ENCODE results near the gene OSBPL6. TPM values are rescaled to one million over a fixed set of nuclear protein-coding genes. Genes with fewer than 3 reads are reported as not detected.
A peak's percentile ranks its signal among the peaks of the same experiment; 100 is the strongest.
"Not testable (repeated sequence)": the region's sequence is repeated elsewhere in the genome, so short reads cannot be mapped to it uniquely, and the experiment has no call there.

The OSBPL6 gene
- total and polyA plus RNA-seq, 10 of the 15 experiments (the other 5 are each of a cell fraction or from before 2014, with no cell fraction given) = 0.01 to 0.08 (median 0.03) TPM; not detected in 5

DNA sequence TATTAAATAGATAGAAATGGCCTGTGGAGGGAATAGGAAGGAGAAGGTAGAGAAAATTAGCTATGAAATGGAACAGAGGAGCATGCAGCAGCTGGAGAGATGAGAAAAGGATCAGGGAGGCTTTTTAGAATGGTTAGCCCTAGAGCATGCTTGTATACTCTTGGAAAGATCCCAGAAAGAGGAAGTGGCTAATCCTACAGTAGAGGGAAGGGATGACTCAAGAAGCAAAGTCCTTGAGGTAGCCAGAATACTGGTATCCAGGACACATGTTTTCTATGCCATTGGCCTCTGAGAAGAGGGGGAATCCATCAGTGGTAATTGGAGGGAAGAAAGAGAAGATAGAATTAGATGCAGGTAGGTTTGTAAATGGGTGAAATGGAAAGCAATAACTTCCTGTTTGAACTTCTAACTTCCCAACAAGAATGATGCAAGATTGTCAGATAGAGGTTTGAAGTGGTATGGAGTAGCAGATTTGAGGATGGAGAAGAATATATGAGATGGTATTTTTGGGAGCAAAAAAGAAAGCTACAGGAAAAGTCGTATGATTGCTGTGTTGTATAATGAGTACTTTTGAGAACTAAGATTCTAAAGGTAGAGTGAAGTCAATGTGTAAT is 17.1 kb upstream of the OSBPL6 start:
- no peaks in the 10 kb centered on the region for H3K27me3 ChIP-seq (replicated peaks in 1 of 2; ENCODE audit: control insufficient read depth in 2 of 2, insufficient read depth in 2 of 2, low read length in 1 of 2)
- ChIA-PET POLR2A (no interaction called here), SMC1A (ENCODE audit: uncharacterized antibody, unreplicated experiment) (no interaction called here), CTCF (interaction anchor here (1.5 kb wide), 1 partner anchor 44 kb away, joined by 4 read pairs; no protein-coding TSS in a partner anchor), RAD21 (ENCODE audit: unreplicated experiment) (no interaction called here)
- TF ChIP-seq SPI1 (IDR thresholded peaks at IDR 0.05; ENCODE audit: borderline replicate concordance, insufficient read depth, low read depth, low read length) = peak; percentile 48; the same call in 1 of the 2 replicates
- TF ChIP-seq RBBP5 (conservative IDR thresholded peaks at IDR 0.05) = no peak
- TF ChIP-seq SREBF1 (IDR thresholded peaks at IDR 0.05; ENCODE audit: low read length) = no peak
- no peak for TF ChIP-seq PML (IDR thresholded peaks at IDR 0.05; ENCODE audit: low read length)
- TF ChIP-seq HDAC6 (IDR thresholded peaks at IDR 0.05; ENCODE audit: unreplicated experiment) = no peak
- H3K9me3 ChIP-seq (replicated peaks; ENCODE audit: control insufficient read depth, insufficient read depth, low read length) = no peaks in the 10 kb centered on the region
- DNase-seq (ENCODE audit: low read depth, low spot score) = no peak
- no peaks in the 10 kb centered on the region for H3K79me2 ChIP-seq (ENCODE audit: control insufficient read depth, insufficient read depth, low read length)
- ATAC-seq = peak; percentile 33; the same call in 2 of the 3 replicates
- H3K4me2 ChIP-seq (ENCODE audit: control insufficient read depth, insufficient read depth) = no peak overlapping the region
- no peak overlapping the region for H3K9ac ChIP-seq (ENCODE audit: control insufficient read depth, insufficient read depth, low read length)
- intact Hi-C loops (cut with micrococcal nuclease; ENCODE audit: unreplicated experiment) = no loop called here
- H3K27ac ChIP-seq (ENCODE audit: control insufficient read depth, insufficient read depth) = no peak overlapping the region
- FAIRE-seq = no peak
- no peak overlapping the region for H3K4me3 ChIP-seq
- H3K36me3 ChIP-seq (ENCODE audit: control insufficient read depth in 2 of 2, insufficient read depth in 2 of 2, low read length in 1 of 2) = no peaks in the 10 kb centered on the region
- H4K20me1 ChIP-seq (ENCODE audit: control insufficient read depth, insufficient read depth) = no peaks in the 10 kb centered on the region
- no peak overlapping the region for H2AFZ ChIP-seq (ENCODE audit: control insufficient read depth, low read depth, low read length)
- in situ Hi-C loops (cut with MboI) = no loop called here
- no peaks in the 10 kb centered on the region for H3K4me1 ChIP-seq (ENCODE audit: control insufficient read depth, insufficient read depth, low read length)
- BruUV-seq (replicated peaks) = no TSS peak
- WGBS (ENCODE audit: insufficient coverage, insufficient replicate concordance, low lambda C conversion rate, missing lambda C conversion rate) = 12% methylated on average over 1 of the region's 1 CpG

DNA sequence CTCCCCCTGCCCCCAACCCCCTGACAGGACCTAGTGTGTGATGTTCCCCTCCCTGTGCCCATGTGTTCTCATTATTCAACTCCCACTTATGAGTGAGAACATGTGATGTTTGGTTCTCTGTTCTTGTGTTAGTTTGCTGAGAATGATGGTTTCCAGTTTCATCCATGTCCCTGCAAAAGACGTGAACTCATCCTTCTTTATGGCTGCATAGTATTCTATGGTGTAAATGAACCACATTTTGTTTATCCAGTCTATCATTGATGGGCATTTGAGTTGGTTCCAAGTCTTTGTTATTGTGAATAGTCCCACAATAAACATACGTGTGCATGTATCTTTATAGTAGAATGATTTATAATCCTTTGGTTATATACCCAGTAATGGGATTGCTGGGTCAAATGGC is 13.7 kb upstream of the OSBPL6 start:
- H3K4me2 ChIP-seq (ENCODE audit: control insufficient read depth, insufficient read depth); BruUV-seq (replicated peaks); RAD21 ChIA-PET (ENCODE audit: unreplicated experiment); H3K27ac ChIP-seq (ENCODE audit: control insufficient read depth, insufficient read depth); DNase-seq (ENCODE audit: low read depth, low spot score); H3K9me3 ChIP-seq (replicated peaks; ENCODE audit: control insufficient read depth, insufficient read depth, low read length); in situ Hi-C loops (cut with MboI); H3K79me2 ChIP-seq (ENCODE audit: control insufficient read depth, insufficient read depth, low read length); H3K9ac ChIP-seq (ENCODE audit: control insufficient read depth, insufficient read depth, low read length); POLR2A ChIA-PET; H3K36me3 ChIP-seq (ENCODE audit: control insufficient read depth in 2 of 2, insufficient read depth in 2 of 2, low read length in 1 of 2); H3K4me3 ChIP-seq; H4K20me1 ChIP-seq (ENCODE audit: control insufficient read depth, insufficient read depth); ATAC-seq; H3K4me1 ChIP-seq (ENCODE audit: control insufficient read depth, insufficient read depth, low read length); FAIRE-seq; SMC1A ChIA-PET (ENCODE audit: uncharacterized antibody, unreplicated experiment); H3K27me3 ChIP-seq (replicated peaks in 1 of 2; ENCODE audit: control insufficient read depth in 2 of 2, insufficient read depth in 2 of 2, low read length in 1 of 2); intact Hi-C loops (cut with micrococcal nuclease; ENCODE audit: unreplicated experiment); CTCF ChIA-PET; H2AFZ ChIP-seq (ENCODE audit: control insufficient read depth, low read depth, low read length): not testable (repeated sequence)
- WGBS (ENCODE audit: insufficient coverage, insufficient replicate concordance, low lambda C conversion rate, missing lambda C conversion rate) = 61% methylated on average over 2 of the region's 2 CpGs
